Left lobe of liver (tissue), 2 donors: ENCODE measurements around the gene MUC22. TPM values are rescaled to one million over a fixed set of nuclear protein-coding genes. Genes with fewer than 3 reads are reported as not detected.
"Not testable (repeated sequence)": the region's sequence is repeated elsewhere in the genome, so short reads cannot be mapped to it uniquely, and the experiment has no call there.

ENCODE experiments used
- ATAC-seq: fragments of 200-7000 bp; cut with Tn5 transposase; one replicate; pipeline ENCODE4 v1.9.1; 2020; ENCODE audit warnings: mild to moderate bottlenecking, moderate library complexity
- DNase-seq: peaks from one replicate; pipeline ENCODE4 v3.0.0-alpha.2; 2020; ENCODE audit warnings: low spot score
- total RNA-seq: library from RNA; stranded (reverse); gene quantifications from one replicate; pipeline ENCODE4 v1.2.1, GENCODE V29; 2021
- donor health status: DM: no; HTN: no; CAD: no; lungs with moderate emphysema.
- donor health status: DM: no; HTN: yes; CAD: no.

MUC22 gene
- total RNA-seq, 1 donor from 2014 or later, result not detected

- ATAC-seq (no peak), DNase-seq (no peak)
Measured at GRCh38 chr6:30997301-30997700, 13.0 kb upstream of the MUC22 start.

GRCh38 chr6:30998785-30999184, 11.5 kb upstream of the MUC22 start:
- DNase-seq (no peak), ATAC-seq (no peak)

GRCh38 chr6:31000067-31000860, 10.0 kb upstream of the MUC22 start:
- ATAC-seq, DNase-seq: not testable (repeated sequence)

GRCh38 chr6:31001281-31001888, 8.9 kb upstream of the MUC22 start:
- ATAC-seq, result no peak
- no peak for DNase-seq

- DNase-seq (no peak), ATAC-seq (no peak)
Measured at GRCh38 chr6:31002471-31002870, 7.8 kb upstream of the MUC22 start.

GRCh38 chr6:31004794-31005193, 5.5 kb upstream of the MUC22 start:
- ATAC-seq, result no peak

GRCh38 chr6:31005249-31006020, 4.8 kb upstream of the MUC22 start:
- DNase-seq (no peak), ATAC-seq (no peak)

More at GRCh38 chr6:31004794-31005193, 5.5 kb upstream of the MUC22 start:
- no peak for DNase-seq

GRCh38 chr6:31007694-31008093, 2.6 kb upstream of the MUC22 start:
- ATAC-seq (no peak), DNase-seq (no peak)

GRCh38 chr6:31008165-31008564, 2.1 kb upstream of the MUC22 start:
- DNase-seq (no peak), ATAC-seq (no peak)

- DNase-seq (no peak), ATAC-seq (no peak)
Measured at GRCh38 chr6:31009731-31010130, 543 bp upstream of the MUC22 start.

GRCh38 chr6:31011153-31011552, 879 bp downstream of the MUC22 start:
- DNase-seq (no peak), ATAC-seq (no peak)

GRCh38 chr6:31016659-31017299, 6.5 kb downstream of the MUC22 start:
- DNase-seq (no peak), ATAC-seq (no peak)

- not testable (repeated sequence) for DNase-seq, ATAC-seq
Measured at GRCh38 chr6:31017436-31017835, 7.2 kb downstream of the MUC22 start.

GRCh38 chr6:31020057-31020456, 9.8 kb downstream of the MUC22 start:
- ATAC-seq (no peak), DNase-seq (no peak)

GRCh38 chr6:31020631-31021255, 10.5 kb downstream of the MUC22 start:
- not testable (repeated sequence) for DNase-seq, ATAC-seq

GRCh38 chr6:31021705-31022531, 11.6 kb downstream of the MUC22 start:
- DNase-seq, ATAC-seq: not testable (repeated sequence)

GRCh38 chr6:31025595-31025994, 15.3 kb downstream of the MUC22 start:
- ATAC-seq (no peak), DNase-seq (no peak)

GRCh38 chr6:31031095-31031494, 20.8 kb downstream of the MUC22 start:
- DNase-seq (no peak), ATAC-seq (no peak)

- ATAC-seq, result no peak
- no peak for DNase-seq
Measured at GRCh38 chr6:31033075-31033474, 22.8 kb downstream of the MUC22 start.
